IPS-20b (cell line): ENCODE measurements around the gene ADGRL1.
"Not testable (repeated sequence)": the region's sequence is repeated elsewhere in the genome, so short reads cannot be mapped to it uniquely, and the experiment has no call there.

Experiments used
- H3K27ac ChIP-seq: one replicate; pipeline ENCODE4 v1.5.1; 2013; ENCODE audit warnings: low read length
- H3K27me3 ChIP-seq: 2 replicates; pipeline ENCODE4 v1.6.1; 2013; ENCODE audit warnings: mild to moderate bottlenecking, low read length, inconsistent platforms; ENCODE audit not compliant: insufficient read depth
- H3K36me3 ChIP-seq: 2 replicates; pipeline ENCODE4 v1.6.1; 2013; ENCODE audit warnings: low read depth, mild to moderate bottlenecking, inconsistent platforms, low read length, moderate library complexity; ENCODE audit not compliant: insufficient read depth
- H3K4me1 ChIP-seq: 2 replicates; pipeline ENCODE4 v1.6.1; 2013; ENCODE audit warnings: mild to moderate bottlenecking, control low read depth, inconsistent platforms, low read length, moderate library complexity; ENCODE audit not compliant: insufficient read depth
- H3K4me3 ChIP-seq: 2 replicates; pipeline ENCODE4 v1.5.1; 2013; ENCODE audit warnings: mild to moderate bottlenecking, low read length, inconsistent platforms
- H3K9ac ChIP-seq: 2 replicates; pipeline ENCODE4 v1.6.1; 2013; ENCODE audit warnings: low read depth, mild to moderate bottlenecking, inconsistent platforms, low read length, moderate library complexity
- H3K9me3 ChIP-seq: 2 replicates; pipeline ENCODE4 v1.6.1; 2013; ENCODE audit warnings: mild to moderate bottlenecking, low read depth, low read length, inconsistent platforms; ENCODE audit not compliant: insufficient read depth

The ADGRL1 gene

DNA sequence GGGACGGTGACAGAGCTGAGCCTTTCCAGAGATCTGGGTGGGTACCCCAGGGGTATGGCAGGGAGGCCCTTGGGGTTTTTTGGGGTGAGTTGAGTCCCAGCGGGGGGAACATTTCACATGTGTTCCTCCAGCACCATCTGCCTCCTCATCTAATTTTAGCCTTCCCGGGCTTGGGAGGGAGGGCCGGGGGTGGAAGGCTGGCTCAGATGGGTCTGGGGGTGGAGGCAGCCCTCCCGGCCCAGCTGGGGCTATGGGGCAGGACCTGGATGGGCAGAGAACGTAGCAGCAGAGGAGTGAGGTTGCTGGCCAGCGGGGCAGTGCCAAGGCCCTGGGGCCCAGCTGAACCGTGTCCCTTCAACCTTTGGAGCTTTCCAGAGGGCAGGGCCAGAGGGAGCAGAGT, 23.5 kb downstream of the ADGRL1 start:
- Histone ChIP-seq H3K4me1 (no peaks in the 10 kb centered on the region), H3K4me3 (no peak overlapping the region), H3K9ac (no peak overlapping the region), H3K27ac (no peak overlapping the region), H3K9me3 (no peaks in the 10 kb centered on the region), H3K36me3 (peaks cover 10% of the 10 kb centered on the region), H3K27me3 (no peaks in the 10 kb centered on the region)

GRCh38 chr19:14181906-14182305, 24.1 kb downstream of the ADGRL1 start:
- Histone ChIP-seq H3K36me3 (peaks cover 16% of the 10 kb centered on the region), H3K27me3 (no peaks in the 10 kb centered on the region), H3K4me1 (no peaks in the 10 kb centered on the region)

GRCh38 chr19:14181199-14181598, 24.8 kb downstream of the ADGRL1 start:
- H3K27me3 ChIP-seq, H3K27ac ChIP-seq, H3K4me3 ChIP-seq, H3K9me3 ChIP-seq, H3K9ac ChIP-seq, H3K4me1 ChIP-seq: not testable (repeated sequence)
- peaks cover 23% of the 10 kb centered on the region for H3K36me3 ChIP-seq

More at GRCh38 chr19:14181906-14182305, 24.1 kb downstream of the ADGRL1 start:
- Histone ChIP-seq H3K4me3 (no peak overlapping the region), H3K27ac (no peak overlapping the region), H3K9ac (no peak overlapping the region), H3K9me3 (no peaks in the 10 kb centered on the region)

DNA sequence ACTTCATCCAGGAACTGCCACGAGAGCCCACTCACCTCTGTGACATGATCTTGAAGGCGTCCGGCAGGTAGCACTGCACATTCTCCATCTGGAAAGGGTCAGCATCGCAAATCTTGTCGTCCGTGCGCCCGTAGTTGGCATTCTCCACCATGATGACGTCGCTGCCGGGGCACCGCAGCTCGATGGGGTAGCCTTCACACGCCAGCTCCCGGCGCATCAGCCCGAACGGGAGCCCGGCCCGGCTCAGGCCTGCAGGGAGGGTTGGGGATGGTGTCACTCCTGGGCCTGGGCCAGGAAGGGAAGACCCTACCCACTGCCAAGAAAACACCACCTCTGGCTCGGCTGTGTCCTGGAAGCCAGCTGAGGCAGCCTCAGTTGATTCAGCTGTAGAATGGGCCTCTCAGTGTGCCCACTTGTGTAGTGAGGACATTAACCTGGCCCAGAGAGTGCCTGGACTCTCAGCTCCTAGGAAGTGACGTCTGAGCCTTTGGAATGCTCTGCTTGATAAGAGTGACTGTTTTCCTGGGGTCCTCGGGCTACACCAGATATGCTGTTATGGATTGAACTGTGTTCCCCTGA, 28.4 kb downstream of the ADGRL1 start:
- no peaks in the 10 kb centered on the region for H3K4me1 ChIP-seq
- peaks cover 54% of the 10 kb centered on the region for H3K36me3 ChIP-seq
- H3K4me3 ChIP-seq, result no peak overlapping the region
- no peaks in the 10 kb centered on the region for H3K27me3 ChIP-seq
- H3K9me3 ChIP-seq, result no peaks in the 10 kb centered on the region
- H3K27ac ChIP-seq, result no peak overlapping the region
- H3K9ac ChIP-seq, result no peak overlapping the region

DNA sequence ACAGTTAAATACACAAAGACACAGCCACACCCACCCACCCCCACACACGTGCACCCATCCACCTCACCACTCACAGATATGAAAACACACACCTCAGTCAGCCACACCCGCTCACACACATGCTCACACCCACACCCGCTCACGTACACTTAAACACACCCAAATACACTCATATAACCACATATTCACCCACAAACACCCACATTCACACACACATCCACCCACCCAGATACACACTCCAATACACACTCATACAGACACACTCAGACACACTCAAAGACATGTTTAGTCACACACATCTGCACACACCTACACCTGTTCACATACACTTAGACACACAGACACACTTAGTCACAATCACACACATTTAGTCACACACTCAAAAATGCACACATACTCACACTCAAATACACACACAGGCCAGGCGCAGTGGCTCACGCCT, 30.6 kb downstream of the ADGRL1 start:
- Histone ChIP-seq H3K4me1 (no peaks in the 10 kb centered on the region), H3K27me3 (no peaks in the 10 kb centered on the region), H3K9me3 (no peaks in the 10 kb centered on the region), H3K36me3 (peaks cover 74% of the 10 kb centered on the region), H3K9ac (no peak overlapping the region), H3K4me3 (no peak overlapping the region), H3K27ac (no peak overlapping the region)

DNA sequence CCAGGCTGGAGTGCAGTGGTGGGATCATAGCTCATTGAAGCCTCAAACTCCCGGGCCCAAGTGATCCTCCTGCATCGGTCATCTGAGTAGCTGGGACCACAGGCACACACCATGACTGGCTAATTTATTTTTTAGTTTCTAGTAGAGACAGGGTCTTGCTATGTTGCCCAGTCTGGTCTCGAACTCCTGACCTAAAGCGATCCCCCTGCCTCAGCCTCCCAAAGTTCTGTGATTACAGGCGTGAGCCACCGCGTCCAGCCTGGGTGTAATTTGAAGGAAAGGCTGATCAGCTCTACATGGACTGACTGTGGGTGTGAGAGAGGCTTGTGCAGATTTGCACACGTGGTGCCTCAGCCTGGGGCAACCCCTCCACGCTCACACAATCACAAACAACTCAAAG, 31.1 kb downstream of the ADGRL1 start:
- Histone ChIP-seq H3K27me3 (no peaks in the 10 kb centered on the region), H3K36me3 (peaks cover 78% of the 10 kb centered on the region), H3K4me1 (no peaks in the 10 kb centered on the region), H3K9ac (no peak overlapping the region), H3K4me3 (no peak overlapping the region), H3K27ac (no peak overlapping the region), H3K9me3 (no peaks in the 10 kb centered on the region)

DNA sequence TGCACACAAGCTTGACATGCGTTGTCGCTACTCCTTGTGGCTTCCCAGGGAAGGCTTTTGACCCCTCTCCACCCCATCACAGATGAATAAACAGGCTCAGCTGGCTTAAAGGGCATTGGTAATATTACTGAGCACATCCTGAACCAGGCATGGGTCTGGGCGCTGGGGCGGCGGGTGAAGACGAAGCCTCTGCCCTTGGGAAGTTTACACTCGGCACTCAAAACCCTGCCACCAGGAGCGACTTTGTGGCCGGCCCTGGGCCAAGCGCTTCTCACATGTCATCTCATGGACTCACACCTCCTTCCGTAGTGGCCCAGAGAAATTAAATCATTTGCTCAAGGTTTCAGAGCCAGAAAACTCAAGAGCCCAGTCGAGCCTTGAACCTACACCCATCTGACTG, 37.0 kb downstream of the ADGRL1 start:
- Histone ChIP-seq H3K27me3 (no peaks in the 10 kb centered on the region), H3K4me3 (no peak overlapping the region), H3K9me3 (no peaks in the 10 kb centered on the region), H3K27ac (no peak overlapping the region), H3K9ac (no peak overlapping the region), H3K4me1 (no peaks in the 10 kb centered on the region), H3K36me3 (peaks cover 59% of the 10 kb centered on the region)

- H3K27me3 ChIP-seq, result no peaks in the 10 kb centered on the region
- peaks cover 56% of the 10 kb centered on the region for H3K36me3 ChIP-seq
- H3K4me3 ChIP-seq, result no peak overlapping the region
- H3K27ac ChIP-seq, result no peak overlapping the region
- no peak overlapping the region for H3K9ac ChIP-seq
- no peaks in the 10 kb centered on the region for H3K9me3 ChIP-seq
- no peaks in the 10 kb centered on the region for H3K4me1 ChIP-seq
Measured at GRCh38 chr19:14168259-14168972, 37.6 kb downstream of the ADGRL1 start.

DNA sequence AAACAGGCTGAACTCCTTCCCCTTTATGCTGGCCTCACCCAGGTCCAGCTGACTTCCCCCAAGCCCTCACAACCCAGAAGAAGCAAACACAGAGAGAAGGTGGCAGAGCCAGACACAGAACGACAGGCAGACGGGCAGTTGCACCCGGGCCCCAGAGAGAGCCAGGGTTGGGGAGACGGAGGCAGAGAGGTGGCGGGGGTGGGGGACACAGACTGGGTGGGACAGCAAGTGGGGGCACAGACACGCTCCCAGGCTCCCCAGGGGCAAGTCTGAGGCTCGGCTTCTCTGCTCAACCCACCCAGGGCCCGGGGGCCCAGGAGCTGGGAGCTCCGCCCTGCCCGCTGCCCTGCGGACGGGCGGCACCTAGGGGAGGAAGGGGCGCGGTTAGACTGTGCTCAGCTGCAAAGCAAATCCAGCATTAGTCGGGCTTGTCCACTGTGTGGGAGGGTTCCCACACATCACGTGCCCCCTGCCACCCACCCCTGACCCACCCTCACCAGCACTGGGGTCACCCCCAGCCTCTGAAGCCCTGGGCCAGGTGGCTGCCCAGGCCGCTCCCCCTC, 38.3 kb downstream of the ADGRL1 start:
- no peak overlapping the region for H3K4me3 ChIP-seq
- no peaks in the 10 kb centered on the region for H3K4me1 ChIP-seq
- no peak overlapping the region for H3K27ac ChIP-seq
- H3K27me3 ChIP-seq, result no peaks in the 10 kb centered on the region
- peaks cover 56% of the 10 kb centered on the region for H3K36me3 ChIP-seq
- H3K9me3 ChIP-seq, result no peaks in the 10 kb centered on the region
- no peak overlapping the region for H3K9ac ChIP-seq

GRCh38 chr19:14166999-14167575, 38.9 kb downstream of the ADGRL1 start:
- H3K27me3 ChIP-seq, result no peaks in the 10 kb centered on the region
- no peak overlapping the region for H3K27ac ChIP-seq

DNA sequence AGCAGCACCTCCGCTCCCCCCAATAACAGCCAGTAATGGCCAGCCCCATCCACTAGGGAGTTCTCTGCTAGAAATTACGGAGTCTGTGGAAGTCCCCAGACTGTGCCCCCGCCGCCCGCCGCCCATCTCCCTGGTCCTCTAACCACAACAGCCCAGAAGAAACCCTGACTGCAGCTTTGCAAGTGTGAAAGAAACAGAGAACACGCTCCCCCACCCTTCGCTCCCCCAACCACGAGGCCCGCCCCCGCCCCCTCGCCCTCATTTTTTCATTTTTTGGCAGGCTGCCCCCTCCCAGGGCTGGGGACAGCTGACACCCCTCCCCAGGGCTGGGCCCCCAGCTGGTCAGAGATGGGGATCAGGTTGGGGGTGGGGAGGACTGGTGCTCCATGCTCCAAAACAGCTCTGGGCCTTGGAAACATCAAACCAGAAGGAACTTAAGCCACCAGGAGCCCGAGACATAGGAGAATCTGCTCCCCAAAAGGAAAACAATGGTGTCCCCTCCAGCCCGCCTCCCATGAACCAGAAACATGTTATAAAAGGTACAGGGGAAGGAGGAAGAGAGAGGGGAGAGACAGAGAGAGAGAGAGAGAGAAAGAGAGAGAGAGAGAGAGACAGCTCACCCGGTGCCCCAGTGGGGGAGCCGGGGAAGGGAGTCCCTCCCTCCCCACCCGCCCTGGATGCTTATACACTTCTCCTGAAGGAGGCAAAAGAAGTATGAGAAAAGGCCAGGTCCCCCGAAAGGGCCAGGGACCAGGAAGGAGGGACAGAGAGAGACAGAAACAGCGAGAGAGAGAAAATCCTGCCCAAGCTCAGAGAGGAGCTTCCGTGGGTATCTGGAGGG, 39.8 kb downstream of the ADGRL1 start:
- H3K4me1 ChIP-seq, result no peaks in the 10 kb centered on the region
- H3K27me3 ChIP-seq, result no peaks in the 10 kb centered on the region
- H3K4me3 ChIP-seq, result no peak overlapping the region
- H3K9ac ChIP-seq, result no peak overlapping the region
- H3K27ac ChIP-seq, result no peak overlapping the region
- H3K36me3 ChIP-seq, result peaks cover 55% of the 10 kb centered on the region
- no peaks in the 10 kb centered on the region for H3K9me3 ChIP-seq

More at GRCh38 chr19:14166999-14167575, 38.9 kb downstream of the ADGRL1 start:
- H3K9me3 ChIP-seq, result no peaks in the 10 kb centered on the region
- peaks cover 56% of the 10 kb centered on the region for H3K36me3 ChIP-seq
- no peak overlapping the region for H3K9ac ChIP-seq
- H3K4me1 ChIP-seq, result no peaks in the 10 kb centered on the region
- no peak overlapping the region for H3K4me3 ChIP-seq
